Measurements from ENCODE around the gene GULP1.

DNA sequence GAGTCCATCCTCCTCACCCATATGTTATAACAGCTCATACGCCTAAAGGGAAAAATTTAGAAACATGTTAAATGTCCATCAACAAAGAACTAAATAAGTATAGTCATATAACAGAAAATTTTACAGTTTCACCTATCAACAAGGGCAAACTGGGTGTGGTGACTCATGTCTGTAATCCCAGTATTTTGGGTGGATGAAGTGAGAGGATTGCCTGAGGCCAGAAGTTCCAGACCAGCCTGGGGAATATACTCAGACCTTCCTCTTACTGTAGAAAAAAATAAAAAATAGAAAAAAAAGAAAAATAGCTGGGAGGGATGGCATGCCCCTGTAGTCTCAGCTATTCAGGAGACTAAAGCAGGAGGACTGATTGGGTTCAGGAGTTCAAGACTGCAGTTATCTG lies 48.3 kb upstream of the GULP1 start:
- TF ChIP-seq CTCF (IDR thresholded peaks at IDR 0.05), result no peak
- TF ChIP-seq POLR2A (IDR thresholded peaks at IDR 0.05), result no peak
- TF ChIP-seq POLR2AphosphoS5 (IDR thresholded peaks at IDR 0.05; ENCODE audit: insufficient read depth in 1 of 2, low read depth in 1 of 2), result no peak

Measured in vagina (tissue), 2 donors.